HepG2 (cell line): Measurements from ENCODE around the gene PROC. TPM values are rescaled to one million over a fixed set of nuclear protein-coding genes. Genes with fewer than 3 reads are reported as not detected.

Experiments
- ATAC-seq: fragments of 200-7000 bp; cut with Tn5 transposase; 3 replicates; pipeline ENCODE4 v1.9.1; 2020; ENCODE audit warnings: mild to moderate bottlenecking, moderate library complexity
- BruUV-seq: library from RNA; stranded (reverse); fragments of 400-500 nt; replicated peaks from 2 replicates; lab custom pipeline; 2021; lab: Mats Ljungman, UMichigan
- CTCF ChIA-PET: fragments of 300-600 bp; formaldehyde crosslinking; extraction: SDS; loops from one replicate; lab custom pipeline; 2021; ENCODE audit warnings: low total read pairs, inconsistent platforms, low intra/inter-chr PET ratio; lab: Yijun Ruan, JAX
- POLR2A ChIA-PET: fragments of 350-600 bp; sonication (Branson Sonifier 250); formaldehyde crosslinking; loops from one replicate; lab custom pipeline; 2020; ENCODE audit warnings: antibody characterized with exemption, inconsistent platforms; lab: Yijun Ruan, JAX
- DNase-seq: peaks from one replicate; pipeline ENCODE4 v3.0.0-alpha.2; 2015; ENCODE audit warnings: low spot score
- FAIRE-seq: peaks from 3 replicates; lab custom pipeline; 2011; peaks lifted over from hg19 to GRCh38; lab: Jason Lieb, UNC
- H2AFZ ChIP-seq: one replicate; pipeline ENCODE4 v1.6.1; 2011; ENCODE audit warnings: low read length, inconsistent platforms
- H3K27ac ChIP-seq: fragments of 300-600 bp; 3 replicates; pipeline ENCODE4 v1.8.0; 2011; ENCODE audit warnings: mixed run types, mild to moderate bottlenecking, mixed read lengths, low read length, inconsistent platforms; ENCODE audit not compliant: insufficient read depth; ENCODE audit errors: extremely low read length
- H3K27me3 ChIP-seq, 2 experiments: fragments of 200-600 bp in 1 of 2; 2 replicates in 1 of 2; 3 replicates in 1 of 2; pipeline versions ENCODE4 v1.6.0 to v1.8.0; 2011; ENCODE audit warnings: low read length in 2 of 2, mild to moderate bottlenecking in 2 of 2, moderate library complexity in 2 of 2, inconsistent platforms in 1 of 2; ENCODE audit not compliant: insufficient read depth in 2 of 2, control insufficient read depth in 1 of 2
- H3K36me3 ChIP-seq, 2 experiments: fragments of 200-600 bp in 1 of 2; replicated peaks in 1 of 2; 2 replicates in 1 of 2; 3 replicates in 1 of 2; pipeline versions ENCODE4 v1.5.1 to v1.8.0; 2011; ENCODE audit warnings: low read length in 2 of 2, inconsistent platforms in 1 of 2; ENCODE audit not compliant: insufficient read depth in 2 of 2, control insufficient read depth in 1 of 2
- H3K4me1 ChIP-seq: 2 replicates; pipeline ENCODE4 v1.5.1; 2012; ENCODE audit warnings: low read length, inconsistent platforms; ENCODE audit not compliant: insufficient read depth
- H3K4me2 ChIP-seq: 2 replicates; pipeline ENCODE4 v1.6.0; 2011; ENCODE audit warnings: low read depth, low read length, inconsistent platforms
- H3K4me3 ChIP-seq, 3 experiments: fragments of 200-600 bp in 1 of 3; sonication (generic), shearing (Covaris generic) in 1 of 3; replicated peaks in 1 of 3; 2 replicates each; pipeline ENCODE4 v1.5.1; 2011 to 2016; ENCODE audit warnings: low read length in 3 of 3, inconsistent platforms in 2 of 3, low read depth in 2 of 3, mild to moderate bottlenecking in 2 of 3, control low read depth in 1 of 3, mixed read lengths in 1 of 3; ENCODE audit not compliant: insufficient read depth in 1 of 3
- H3K79me2 ChIP-seq: one replicate; pipeline ENCODE4 v1.6.1; 2011; ENCODE audit warnings: low read length, inconsistent platforms; ENCODE audit not compliant: insufficient read depth
- H3K9ac ChIP-seq: 2 replicates; pipeline ENCODE4 v1.6.0; 2011; ENCODE audit warnings: mild to moderate bottlenecking, low read depth, low read length, inconsistent platforms; ENCODE audit not compliant: insufficient read depth
- H3K9me3 ChIP-seq: 2 replicates; pipeline ENCODE4 v1.5.1; 2012; ENCODE audit warnings: mild to moderate bottlenecking, low read length
- H4K20me1 ChIP-seq: 2 replicates; pipeline ENCODE4 v1.6.0; 2011; ENCODE audit warnings: inconsistent platforms, mild to moderate bottlenecking, low read length, moderate library complexity; ENCODE audit not compliant: insufficient read depth
- CREBL2 ChIP-seq: sonication (generic); formaldehyde crosslinking; IDR thresholded peaks from 2 replicates; pipeline ENCODE4 v1.8.1; 2023; ENCODE audit warnings: missing genetic modification reagents, mild to moderate bottlenecking, borderline replicate concordance
- HES4 ChIP-seq: sonication (generic); formaldehyde crosslinking; IDR thresholded peaks from 2 replicates; pipeline ENCODE4 v1.9.0; 2021; ENCODE audit warnings: mild to moderate bottlenecking, missing genetic modification reagents, borderline replicate concordance
- MAF1 ChIP-seq: sonication (generic); formaldehyde crosslinking; IDR thresholded peaks from 2 replicates; pipeline ENCODE4 v1.5.0; 2020; ENCODE audit warnings: missing genetic modification reagents, borderline replicate concordance
- NONO ChIP-seq, 2 experiments: fragments of 450-650 bp in 1 of 2; sonication (generic) in 1 of 2; formaldehyde crosslinking in 1 of 2; IDR thresholded peaks in 1 of 2; conservative IDR thresholded peaks in 1 of 2; 2 replicates each; pipeline versions ENCODE4 v1.6.1 to v1.8.0; 2017 to 2022; ENCODE audit warnings: mild to moderate bottlenecking in 1 of 2, missing genetic modification reagents in 1 of 2, moderate library complexity in 1 of 2
- ZBTB8A ChIP-seq: sonication (generic); formaldehyde crosslinking; IDR thresholded peaks from 2 replicates; pipeline ENCODE4 v1.4.0; 2020; ENCODE audit warnings: mild to moderate bottlenecking, low read depth, missing genetic modification reagents, borderline replicate concordance
- ZNF160 ChIP-seq: sonication (generic); formaldehyde crosslinking; IDR thresholded peaks from 2 replicates; pipeline ENCODE4 v1.8.0; 2022; ENCODE audit warnings: mild to moderate bottlenecking, inconsistent platforms, missing genetic modification reagents
- ZNF329 ChIP-seq: sonication (generic); formaldehyde crosslinking; IDR thresholded peaks from 2 replicates; pipeline ENCODE4 v1.9.0; 2021; ENCODE audit warnings: low read depth, mild to moderate bottlenecking, missing genetic modification reagents
- ZNF33B ChIP-seq: sonication (generic); formaldehyde crosslinking; IDR thresholded peaks from 2 replicates; pipeline ENCODE4 v1.5.1; 2020; ENCODE audit warnings: mild to moderate bottlenecking, missing genetic modification reagents
- ZNF431 ChIP-seq: sonication (generic); formaldehyde crosslinking; IDR thresholded peaks from 2 replicates; pipeline ENCODE4 v1.9.0; 2022; ENCODE audit warnings: missing genetic modification reagents, low read depth, mild to moderate bottlenecking, borderline replicate concordance
- ZNF441 ChIP-seq: sonication (generic); formaldehyde crosslinking; IDR thresholded peaks from 2 replicates; pipeline ENCODE4 v1.7.0; 2021; ENCODE audit warnings: missing genetic modification reagents, borderline replicate concordance
- ZNF687 ChIP-seq: sonication (generic); formaldehyde crosslinking; IDR thresholded peaks from 2 replicates; pipeline ENCODE4 v1.5.1; 2020; ENCODE audit warnings: mild to moderate bottlenecking, missing genetic modification reagents, moderate library complexity
- ZNF691 ChIP-seq: sonication (generic); formaldehyde crosslinking; IDR thresholded peaks from 2 replicates; pipeline ENCODE4 v1.4.0; 2020; ENCODE audit warnings: missing genetic modification reagents, low read depth, mild to moderate bottlenecking, borderline replicate concordance
- WGBS: methylation state at CpG from one replicate; pipeline ENCODE4 v1.1.6; 2017; ENCODE audit warnings: low lambda C conversion rate; 5-methylcytosine and 5-hydroxymethylcytosine counted together
- in situ Hi-C: cut with HindIII; loops from 2 replicates; pipeline ENCODE4 v1.10.0; 2017; ENCODE audit warnings: low pct_unique_long_range_greater_than_20kb; ENCODE audit not compliant: extremely low pct_ligation_motif_present
- intact Hi-C: fragments of 100-400 bp; cut with micrococcal nuclease; formaldehyde crosslinking; loops from one replicate; pipeline ENCODE4 v1.10.0; 2022; ENCODE audit not compliant: unreplicated experiment
- polyA plus RNA-seq, 8 experiments: library from polyadenylated mRNA; depleted of rRNA in 3 of 8; stranded (reverse) in 7 of 8; unstranded in 1 of 8; fragments of >200 nt; fragmentation: Illumina TruSeq in 4 of 8; extraction: Trizol in 4 of 8; gene quantifications; 2 replicates each; pipeline versions ENCODE4 v1.2.1 to v1.2.3, GENCODE V29; 2011 to 2016; ENCODE audit warnings: low read depth in 4 of 8, missing spikeins in 1 of 8, mixed read lengths in 1 of 8; ENCODE audit not compliant: insufficient read depth in 1 of 8
- total RNA-seq, 5 experiments: library from RNA; depleted of rRNA; stranded (reverse); fragments of >200 nt; fragmentation: Illumina TruSeq; extraction: Trizol; gene quantifications; 2 replicates each; pipeline ENCODE4 v1.2.3, GENCODE V29; 2016; ENCODE audit warnings: low read depth in 1 of 5
- TF ChIP-seq, protein P1 (sequence below): sonication (generic); formaldehyde crosslinking; IDR thresholded peaks from 2 replicates; pipeline ENCODE4 v1.4.0; 2020; ENCODE audit warnings: missing genetic modification reagents, mild to moderate bottlenecking, borderline replicate concordance

PROC gene
- total and polyA plus RNA-seq, 2 of the 13 experiments (the other 11 are each of a cell fraction or from before 2014, with no cell fraction given) = 134 to 185 TPM

GRCh38 chr2:127408004-127408806 is 10.0 kb upstream of the PROC start:
- Histone ChIP-seq H3K27me3 (no peaks in the 10 kb centered on the region), H4K20me1 (no peaks in the 10 kb centered on the region), H3K36me3 (no peaks in the 10 kb centered on the region), H3K79me2 (no peaks in the 10 kb centered on the region), H2AFZ (no peak overlapping the region), H3K4me3 (peak overlapping the region; percentile 71 to 89 (median 77)), H3K9me3 (0 out of 2 replicates have a peak, but pooled peaks cover 3% of the 10 kb centered on the region), H3K9ac (peak overlapping the region; percentile 91), H3K4me2 (peak overlapping the region; percentile 95), H3K4me1 (peaks cover 63% of the 10 kb centered on the region), H3K27ac (peak overlapping the region; percentile 82)
- FAIRE-seq (no peak), DNase-seq (peak; percentile 83), ATAC-seq (peak; percentile 93)
- ChIA-PET POLR2A (interaction anchor here (0.5 to 2.3 kb wide), 16 partner anchors 9 to 114 kb away, joined by 3 to 48 read pairs (median 4); partner anchors contain the start of genes ERCC3 and PROC), CTCF (interaction anchor here (1.0 kb wide), 1 partner anchor 45 kb away, joined by 3 read pairs; no protein-coding TSS in a partner anchor)
- BruUV-seq = no TSS peak
- in situ Hi-C loops (no loop called here), intact Hi-C loops (loop anchor here (1.0 to 2.0 kb wide), 2 partner anchors 21 to 30 kb away; partner anchors contain the start of gene MAP3K2)
- under 1% methylated on average over 42 of the region's 75 CpGs for WGBS
- TF ChIP-seq NONO (IDR thresholded peaks at IDR 0.05) (no peak), NONO (CRISPR knock-in tag; conservative IDR thresholded peaks at IDR 0.05) (no peak; the same call in 1 of the 2 replicates), CREBL2 (0 out of 2 replicates have a peak, but pooled peaks have one; percentile 26), ZNF687 (CRISPR knock-in tag) (peak; percentile 89), ZNF329 (CRISPR knock-in tag) (no peak), ZNF33B (CRISPR knock-in tag) (peak; percentile 45; the same call in 1 of the 2 replicates), ZNF691 (CRISPR knock-in tag) (0 out of 2 replicates have a peak, but pooled peaks have one; percentile 46), HES4 (CRISPR knock-in tag) (peak; percentile 85), ZNF160 (CRISPR knock-in tag) (peak; percentile 72), MAF1 (no peak), ZBTB8A (CRISPR knock-in tag) (no peak), ZNF441 (CRISPR knock-in tag) (0 out of 2 replicates have a peak, but pooled peaks have one; percentile 29), ZNF431 (peak; percentile 73; the same call in 1 of the 2 replicates)
- TF ChIP-seq, protein P1, sequence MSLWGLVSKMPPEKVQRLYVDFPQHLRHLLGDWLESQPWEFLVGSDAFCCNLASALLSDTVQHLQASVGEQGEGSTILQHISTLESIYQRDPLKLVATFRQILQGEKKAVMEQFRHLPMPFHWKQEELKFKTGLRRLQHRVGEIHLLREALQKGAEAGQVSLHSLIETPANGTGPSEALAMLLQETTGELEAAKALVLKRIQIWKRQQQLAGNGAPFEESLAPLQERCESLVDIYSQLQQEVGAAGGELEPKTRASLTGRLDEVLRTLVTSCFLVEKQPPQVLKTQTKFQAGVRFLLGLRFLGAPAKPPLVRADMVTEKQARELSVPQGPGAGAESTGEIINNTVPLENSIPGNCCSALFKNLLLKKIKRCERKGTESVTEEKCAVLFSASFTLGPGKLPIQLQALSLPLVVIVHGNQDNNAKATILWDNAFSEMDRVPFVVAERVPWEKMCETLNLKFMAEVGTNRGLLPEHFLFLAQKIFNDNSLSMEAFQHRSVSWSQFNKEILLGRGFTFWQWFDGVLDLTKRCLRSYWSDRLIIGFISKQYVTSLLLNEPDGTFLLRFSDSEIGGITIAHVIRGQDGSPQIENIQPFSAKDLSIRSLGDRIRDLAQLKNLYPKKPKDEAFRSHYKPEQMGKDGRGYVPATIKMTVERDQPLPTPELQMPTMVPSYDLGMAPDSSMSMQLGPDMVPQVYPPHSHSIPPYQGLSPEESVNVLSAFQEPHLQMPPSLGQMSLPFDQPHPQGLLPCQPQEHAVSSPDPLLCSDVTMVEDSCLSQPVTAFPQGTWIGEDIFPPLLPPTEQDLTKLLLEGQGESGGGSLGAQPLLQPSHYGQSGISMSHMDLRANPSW (CRISPR knock-in tag) = no peak
